ENCODE data around the gene FNDC3B. TPM values are rescaled to one million over a fixed set of nuclear protein-coding genes. Genes with fewer than 3 reads are reported as not detected.

FNDC3B gene
- total RNA-seq, 1 donor from 2014 or later: 263 TPM

DNA sequence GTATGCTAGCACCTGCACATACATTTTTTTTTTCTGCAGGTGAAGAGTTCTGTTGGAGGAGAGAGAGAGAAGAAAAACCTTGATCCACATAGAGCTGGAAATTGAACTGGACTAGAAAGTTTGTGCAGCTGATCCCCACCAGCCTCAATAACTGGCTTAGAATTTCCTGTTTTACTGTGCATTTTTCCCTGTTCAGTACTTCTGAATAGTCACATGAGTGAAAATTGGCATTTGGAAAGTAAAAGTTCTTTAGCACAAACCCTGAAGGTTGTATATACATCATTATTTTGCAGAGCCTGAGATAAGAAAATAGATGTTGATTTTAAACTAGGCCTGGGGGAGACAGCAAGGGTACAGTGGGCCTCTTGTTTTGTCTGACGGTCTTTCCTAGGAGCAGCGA, 366.5 kb downstream of the FNDC3B start:
- DNase-seq (ENCODE audit: extremely low read depth, low read depth, low spot score): no peak

DNA sequence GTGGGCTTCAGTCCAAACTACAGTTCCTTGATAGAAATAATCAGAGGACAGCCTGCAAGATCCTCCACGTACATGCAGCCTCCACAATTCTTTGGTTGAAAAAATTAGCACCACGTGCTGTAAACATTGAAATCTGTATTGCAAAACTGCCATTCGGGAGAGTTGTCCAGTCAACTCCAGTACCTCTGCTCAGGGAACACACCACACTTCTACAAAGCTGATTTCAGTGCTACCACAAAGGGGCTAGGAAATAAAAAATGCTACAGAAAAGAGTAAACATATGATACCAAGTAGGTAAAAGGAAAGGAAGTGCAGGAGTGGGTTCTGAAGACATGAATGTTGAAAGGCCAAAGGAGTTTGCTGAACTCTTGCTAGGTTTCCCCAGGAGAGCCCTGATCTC, 368.5 kb downstream of the FNDC3B start:
- no peak for DNase-seq (ENCODE audit: extremely low read depth, low read depth, low spot score)

DNA sequence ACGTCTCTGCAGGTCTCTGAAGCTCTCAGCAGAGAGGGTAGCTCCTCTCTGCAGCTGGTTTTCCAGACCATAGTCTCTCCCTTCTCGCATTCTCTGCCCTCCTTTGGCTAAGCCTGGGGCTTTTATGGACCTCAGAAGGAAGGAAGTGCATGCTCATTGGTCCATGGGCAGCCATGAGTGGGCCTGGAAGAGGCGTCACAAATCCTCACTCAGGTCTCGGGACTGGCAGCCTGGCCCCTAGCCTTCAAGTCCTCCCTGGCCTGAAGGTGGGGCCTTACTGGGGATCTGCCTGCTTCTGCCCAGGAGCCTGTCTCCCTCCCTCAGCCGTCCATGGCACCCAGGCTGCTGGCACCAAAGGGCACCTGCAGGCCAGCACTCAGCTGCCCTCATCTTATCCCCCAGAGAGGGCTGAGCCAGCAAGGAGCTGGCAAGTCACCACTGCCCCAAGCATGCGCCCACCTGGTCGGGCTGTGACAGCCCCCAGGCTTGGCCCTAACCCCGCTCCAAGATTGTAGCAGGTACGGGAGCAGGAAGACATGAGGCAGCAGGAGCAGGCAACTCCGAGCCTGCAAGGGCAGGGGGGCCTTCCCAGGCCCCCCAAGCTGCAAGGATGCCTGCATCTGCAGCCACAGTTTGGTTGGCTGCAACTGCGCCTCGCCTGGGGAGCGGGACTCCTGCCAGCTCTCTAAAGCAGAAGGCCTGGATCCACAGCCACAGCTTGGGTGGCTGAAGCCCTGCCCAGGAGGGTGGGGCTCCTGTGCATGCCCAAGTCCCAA, 371.5 kb downstream of the FNDC3B start:
- no peak for DNase-seq (ENCODE audit: extremely low read depth, low read depth, low spot score)

DNA sequence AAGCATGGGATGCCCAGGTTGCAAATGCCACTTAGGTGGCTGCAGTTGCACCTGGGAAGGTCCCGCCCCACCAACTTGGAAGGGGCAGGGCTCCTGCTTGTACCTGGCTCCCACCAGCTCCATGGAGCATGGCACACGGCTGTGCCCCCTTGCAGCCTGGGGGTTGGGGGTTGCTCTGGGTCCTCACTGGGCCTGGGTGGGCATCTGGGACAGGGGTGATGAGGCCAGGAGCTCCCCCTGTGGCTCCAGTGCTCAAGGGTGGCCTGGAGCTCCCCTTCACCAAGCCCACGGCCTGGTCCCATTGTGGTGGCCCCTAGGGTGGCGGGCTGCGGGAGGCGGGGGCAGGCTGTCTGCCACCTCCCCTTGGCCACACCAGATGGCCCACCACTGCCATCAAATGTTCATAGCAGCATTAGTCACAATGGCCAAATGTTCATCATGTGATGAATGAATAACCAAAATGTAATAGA, 372.1 kb downstream of the FNDC3B start:
- no peak for DNase-seq (ENCODE audit: extremely low read depth, low read depth, low spot score)

DNA sequence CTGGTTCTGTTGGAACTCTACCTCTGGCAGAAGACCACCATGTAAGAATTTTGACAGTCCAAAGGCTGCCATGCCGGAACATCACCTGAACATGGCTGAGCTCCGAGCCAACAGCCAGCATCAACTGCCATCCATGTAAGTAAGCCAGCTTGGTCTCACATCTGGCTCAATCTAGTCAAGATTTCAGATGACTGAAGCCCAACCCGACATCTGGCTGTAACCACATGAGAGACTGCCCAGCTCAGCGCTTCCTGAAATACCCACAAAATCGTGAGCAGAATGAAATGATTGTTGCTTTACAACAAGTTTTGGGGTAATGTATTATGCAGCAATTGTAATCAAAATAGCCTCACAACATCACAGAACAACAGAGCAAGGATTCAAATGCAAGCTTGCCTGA, 375.9 kb downstream of the FNDC3B start:
- no peak for DNase-seq (ENCODE audit: extremely low read depth, low read depth, low spot score)

DNA sequence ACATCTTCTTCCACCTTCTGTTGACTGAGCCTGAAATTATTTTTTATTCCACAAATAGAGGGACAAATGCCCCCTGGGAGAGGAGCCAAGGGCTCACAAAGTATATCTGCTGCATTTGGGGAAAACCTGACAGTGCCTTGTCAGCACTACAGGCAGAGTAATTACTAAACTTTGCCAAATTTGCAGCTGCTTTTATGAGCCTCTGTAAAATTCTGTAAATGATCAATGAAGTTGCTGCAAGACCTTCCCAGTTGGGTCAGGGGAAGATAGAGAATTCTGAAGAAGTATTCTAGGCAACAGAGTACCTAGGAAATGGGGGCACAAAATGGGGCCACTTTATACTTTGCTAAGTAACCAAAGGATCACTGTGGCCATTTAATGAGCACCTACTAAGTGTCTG, 398.3 kb downstream of the FNDC3B start:
- no peak for DNase-seq (ENCODE audit: extremely low read depth, low read depth, low spot score)

DNA sequence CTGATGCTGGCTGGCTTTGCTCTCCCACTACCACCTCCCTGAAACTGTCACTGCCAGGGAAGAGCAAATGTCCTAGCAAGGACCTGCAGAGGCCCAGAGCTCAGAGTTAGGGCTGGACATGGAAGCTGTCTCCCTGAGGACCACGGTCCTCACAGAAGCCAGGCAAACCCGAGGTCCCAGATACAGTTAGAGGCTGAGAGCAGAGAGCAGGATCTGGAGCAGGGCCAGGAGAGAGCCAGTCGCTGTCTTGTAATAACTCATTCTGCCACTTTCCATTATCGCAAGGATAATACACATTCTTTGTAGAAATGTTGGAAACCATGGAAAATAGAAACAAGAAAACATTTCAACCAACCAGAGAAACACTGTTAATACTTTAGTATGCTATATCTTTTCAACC, 398.8 kb downstream of the FNDC3B start:
- DNase-seq (ENCODE audit: extremely low read depth, low read depth, low spot score): no peak

DNA sequence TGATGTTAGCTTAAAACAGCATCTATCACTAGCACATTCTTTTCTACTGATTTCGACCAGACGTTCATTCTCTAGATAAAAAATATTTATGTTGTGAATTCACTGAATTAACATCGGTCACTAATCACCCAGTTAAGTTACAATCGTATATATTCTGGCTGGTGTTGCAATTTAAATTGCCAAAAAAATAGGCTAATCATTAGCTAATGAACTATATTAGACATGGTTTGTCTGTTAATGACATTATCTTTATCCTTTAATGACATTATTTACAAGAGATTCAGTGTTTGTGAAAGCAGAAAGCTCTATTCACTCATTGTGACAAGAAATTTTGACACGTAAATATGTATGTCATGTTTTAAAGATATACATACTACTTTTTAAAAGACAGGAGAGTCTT, 402.2 kb downstream of the FNDC3B start:
- no peak for DNase-seq (ENCODE audit: extremely low read depth, low read depth, low spot score)

DNA sequence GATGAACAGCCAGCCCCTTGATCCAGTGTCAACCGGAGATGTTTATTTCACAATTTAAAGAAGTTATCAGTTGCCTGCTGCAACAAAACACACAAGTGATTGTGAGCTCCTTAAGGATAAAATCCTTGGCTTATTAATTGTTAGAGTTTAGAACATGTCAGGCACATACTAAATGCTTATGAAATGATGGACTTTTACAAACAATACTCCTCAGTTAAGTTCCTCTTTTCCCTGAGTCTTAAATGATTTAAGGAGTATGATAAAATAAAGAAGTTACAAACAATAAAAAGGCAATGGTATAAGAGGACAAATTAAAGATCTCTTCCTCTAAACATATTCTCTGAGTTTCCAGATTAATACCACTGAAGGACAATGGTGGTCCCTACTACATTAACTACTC, 403.2 kb downstream of the FNDC3B start:
- no peak for DNase-seq (ENCODE audit: extremely low read depth, low read depth, low spot score)

DNA sequence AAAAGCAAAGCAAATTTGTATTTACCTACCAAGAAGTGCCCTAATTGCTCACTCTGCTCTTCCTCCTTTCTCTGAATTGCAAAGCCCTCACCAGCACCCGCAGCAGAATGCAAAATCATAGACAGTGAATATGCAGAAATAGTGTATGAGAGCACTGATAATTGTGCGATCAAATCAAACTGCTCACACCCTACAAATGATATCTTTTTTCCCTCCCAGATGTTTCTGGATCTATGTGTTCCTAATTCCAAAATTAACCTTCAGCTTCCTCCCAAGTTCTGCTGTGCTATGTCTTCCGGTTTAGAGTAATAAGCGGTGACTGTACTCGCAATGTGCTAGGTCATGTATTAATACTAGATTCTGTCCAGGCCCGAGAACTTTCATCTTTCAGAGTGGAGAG, 405.4 kb downstream of the FNDC3B start:
- DNase-seq (ENCODE audit: extremely low read depth, low read depth, low spot score): no peak

DNA sequence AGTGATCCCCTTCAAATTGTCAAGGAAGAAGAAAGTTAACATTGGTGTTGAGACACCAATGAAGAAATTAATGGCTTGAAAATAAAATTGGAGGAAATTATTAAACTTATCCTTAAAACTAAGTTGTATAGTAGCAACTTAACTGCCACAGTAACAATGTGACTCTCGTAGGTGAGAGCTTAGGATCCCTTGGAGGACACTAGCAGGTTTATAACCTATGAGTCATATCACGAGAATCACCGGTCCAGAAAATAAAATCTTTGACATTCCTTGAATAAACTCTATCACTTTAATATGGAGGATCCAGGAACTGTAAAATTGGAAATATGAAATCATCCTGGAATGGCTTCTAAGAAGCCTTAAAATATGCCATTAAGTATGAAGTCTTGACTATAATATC, 406.8 kb downstream of the FNDC3B start:
- no peak for DNase-seq (ENCODE audit: extremely low read depth, low read depth, low spot score)

DNA sequence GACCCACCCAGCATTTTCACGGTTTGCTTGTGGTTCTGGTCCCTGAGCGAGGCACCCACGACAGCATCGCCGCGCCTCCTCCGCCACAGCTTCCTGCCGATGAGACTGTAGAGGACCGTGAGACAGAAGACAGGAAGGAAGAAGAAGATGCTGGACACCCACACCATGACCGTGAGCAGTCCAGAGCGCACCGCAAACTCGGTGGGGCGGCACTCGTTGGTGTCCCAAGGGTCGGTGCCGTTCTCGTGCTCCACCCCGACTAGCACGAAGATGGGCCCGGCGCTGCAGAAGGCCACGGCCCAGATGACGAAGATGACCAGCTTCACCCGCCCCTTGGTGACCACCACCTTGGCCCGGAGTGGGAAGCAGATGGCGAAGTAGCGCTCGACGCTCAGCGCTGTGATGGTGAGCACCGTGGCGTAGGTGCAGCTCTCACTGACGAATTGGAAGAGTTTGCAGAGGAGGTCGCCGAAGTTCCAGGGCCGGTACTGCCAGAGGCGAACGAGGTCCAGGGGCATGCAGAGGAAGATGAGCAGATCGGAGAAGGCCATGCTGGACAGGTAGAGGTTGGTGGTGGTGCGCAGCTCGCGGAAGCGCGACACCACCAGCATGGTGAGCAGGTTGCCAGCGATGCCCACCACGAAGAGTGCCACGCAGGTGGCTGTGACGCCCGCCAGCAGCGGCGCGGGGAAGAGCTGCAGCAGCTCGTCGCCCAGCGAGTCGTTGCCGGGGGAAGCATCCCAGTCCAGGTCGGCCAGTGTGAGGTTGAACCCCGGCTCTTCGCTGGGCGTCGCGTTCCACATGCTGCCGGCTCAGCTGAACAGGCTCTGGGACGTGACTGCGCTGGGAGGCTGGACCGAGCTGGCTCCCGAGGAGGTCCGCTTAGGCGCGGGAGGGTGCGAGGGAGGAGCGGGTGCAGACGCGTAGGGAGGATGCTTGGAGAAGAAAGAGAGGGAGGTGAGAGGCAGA, 408.5 kb downstream of the FNDC3B start, which contains the start of gene GHSR:
Gene GHSR, minus strand, starts transcription at position 846 of the 969 bp plus-strand sequence. Its CDS starts 43 bp downstream, at position 803.
- DNase-seq (ENCODE audit: extremely low read depth, low read depth, low spot score): no peak

DNA sequence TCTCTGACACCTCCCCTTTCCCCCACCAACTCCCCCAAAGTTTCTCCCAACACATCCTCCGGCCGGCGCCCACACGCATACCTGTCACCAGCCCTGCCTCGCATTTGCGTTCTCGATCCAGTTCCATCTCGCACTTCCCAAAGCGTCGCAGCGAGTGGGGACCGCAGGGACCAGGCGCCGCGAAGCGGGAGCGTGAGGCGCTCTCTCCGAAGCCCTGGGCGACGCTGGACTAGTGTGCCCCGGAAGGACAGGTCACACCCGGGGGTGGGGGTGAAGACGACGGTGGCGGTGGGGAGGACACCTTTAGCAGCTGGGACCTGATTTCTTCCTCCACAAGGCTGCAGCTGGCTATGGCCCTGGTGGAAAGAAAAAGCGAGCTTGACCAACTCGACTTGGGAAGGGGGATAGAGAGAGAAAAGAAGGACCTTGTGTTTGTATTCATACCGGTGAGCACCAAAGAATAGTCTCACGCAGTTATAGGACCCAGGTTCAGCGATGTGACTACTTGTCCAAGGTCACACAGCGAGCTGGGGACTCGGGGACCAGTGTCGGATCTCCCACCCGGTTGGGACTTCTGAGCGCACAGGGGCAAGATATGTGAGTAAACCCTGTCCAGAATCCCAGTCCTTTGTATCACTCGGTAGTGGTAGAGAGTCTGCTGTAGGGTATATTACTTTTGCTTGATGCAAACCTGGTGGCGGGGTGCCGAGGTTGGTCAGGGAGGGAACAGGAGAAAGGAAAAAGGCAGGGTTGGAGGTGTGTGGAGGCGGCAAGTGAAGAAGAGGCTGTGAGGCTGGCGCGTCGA, 409.5 kb downstream of the FNDC3B start:
- no peak for DNase-seq (ENCODE audit: extremely low read depth, low read depth, low spot score)

DNA sequence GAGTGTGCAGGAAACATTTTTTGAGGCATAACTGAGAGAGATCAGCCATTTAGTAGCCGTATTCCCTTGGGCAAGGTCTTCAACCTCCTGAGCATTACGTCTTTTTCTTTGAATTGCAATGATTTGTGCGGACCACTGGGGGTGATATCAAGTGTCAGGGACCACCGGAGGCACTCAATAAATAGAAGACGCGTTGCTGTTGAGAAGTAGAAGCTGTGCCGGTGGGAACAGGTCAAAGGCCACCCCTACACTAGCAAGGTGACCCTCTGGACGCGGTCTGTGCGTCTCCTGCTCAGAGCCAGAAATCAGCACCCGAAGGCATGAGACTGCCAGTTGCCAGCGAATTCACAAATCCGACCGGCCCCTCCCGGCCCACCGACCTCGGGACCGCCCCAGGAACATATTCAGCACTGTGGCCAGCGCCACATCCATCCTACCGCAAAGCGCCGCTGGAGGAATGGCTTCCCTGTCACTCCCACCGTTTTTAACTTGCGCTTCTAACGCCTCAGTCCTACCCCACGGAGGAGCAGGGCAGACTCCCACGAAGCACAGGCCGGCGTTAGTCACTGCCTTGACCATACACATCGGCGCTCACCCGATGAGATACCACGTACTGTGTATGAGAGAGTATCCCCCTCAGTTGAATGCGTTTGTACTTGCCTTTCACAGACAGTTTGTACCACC, 410.2 kb downstream of the FNDC3B start:
- no peak for DNase-seq (ENCODE audit: extremely low read depth, low read depth, low spot score)

Other genes with a start within 250 kb of the FNDC3B start
- 47.6 and 48.0 TPM in 2 replicates for gene PLD1, start 229.1 kb upstream of the FNDC3B start, total RNA-seq
- gene TMEM212, start 196.2 kb upstream of the FNDC3B start, total RNA-seq: not detected in 2 replicates